NK-92 (cell line): ENCODE data around the gene STK4.

Experiments used
- DNase-seq: peaks from one replicate; lab custom pipeline; 2025; ENCODE audit not compliant: unreplicated experiment; lab: John Stamatoyannopoulos, UW

STK4 gene

DNA sequence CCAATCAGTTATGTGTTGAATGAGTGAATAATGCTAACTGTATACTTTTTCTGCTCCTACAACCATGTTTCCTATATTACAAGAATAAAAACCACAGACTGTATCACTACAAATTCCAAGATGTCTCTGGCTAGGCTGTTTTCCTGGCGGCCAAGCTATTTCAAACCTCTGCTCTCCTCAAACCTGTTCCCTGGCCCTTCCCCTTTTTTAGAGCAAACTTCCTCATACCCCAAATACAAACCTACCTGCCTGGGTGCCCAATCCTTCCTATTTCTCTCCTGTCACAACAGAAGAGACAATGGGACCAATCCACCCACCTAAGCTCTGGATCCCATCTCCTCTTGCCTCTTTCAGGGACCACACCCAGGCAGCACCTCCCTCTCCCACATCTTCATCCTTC is 13.6 kb upstream of the STK4 start:
- no peak for DNase-seq

DNA sequence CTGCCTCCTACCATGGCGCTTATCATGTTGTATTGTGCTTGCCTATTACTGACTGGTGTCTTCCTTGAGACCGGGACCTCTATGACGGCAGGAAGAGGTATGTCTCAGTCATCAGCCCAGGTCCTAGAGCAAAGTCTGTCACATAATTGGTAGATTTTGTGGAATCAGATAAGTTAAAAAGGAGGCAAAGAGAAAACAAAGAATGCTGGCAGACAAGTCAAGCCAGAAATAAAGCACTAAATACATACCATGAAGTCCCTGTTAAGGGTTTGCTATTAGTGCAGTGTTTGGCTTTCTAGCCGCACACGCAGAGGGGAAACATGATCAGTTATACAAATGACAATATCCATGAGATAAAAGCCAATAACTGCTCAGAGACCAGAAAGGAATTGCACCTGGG is 12.1 kb upstream of the STK4 start:
- no peak for DNase-seq

DNA sequence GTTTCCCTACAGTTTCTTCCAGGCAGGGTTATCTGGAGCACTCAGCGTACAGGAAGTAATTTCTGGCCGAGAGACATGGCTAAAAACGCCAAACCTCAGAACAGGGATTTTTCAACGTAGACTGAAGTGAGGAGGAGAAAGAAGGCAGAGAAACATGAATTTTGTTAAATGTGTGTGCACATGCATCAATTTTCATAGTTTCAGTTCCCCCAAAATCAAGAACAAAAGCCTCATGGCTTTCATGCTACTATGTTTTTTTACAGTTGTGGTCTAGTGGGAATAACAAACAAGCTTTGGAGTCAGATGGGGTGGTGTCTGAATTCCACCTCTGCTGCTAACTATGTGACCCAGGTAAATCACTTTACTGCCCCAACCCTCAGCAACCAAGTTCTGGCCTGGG is 11.0 kb upstream of the STK4 start:
- DNase-seq, result no peak

DNA sequence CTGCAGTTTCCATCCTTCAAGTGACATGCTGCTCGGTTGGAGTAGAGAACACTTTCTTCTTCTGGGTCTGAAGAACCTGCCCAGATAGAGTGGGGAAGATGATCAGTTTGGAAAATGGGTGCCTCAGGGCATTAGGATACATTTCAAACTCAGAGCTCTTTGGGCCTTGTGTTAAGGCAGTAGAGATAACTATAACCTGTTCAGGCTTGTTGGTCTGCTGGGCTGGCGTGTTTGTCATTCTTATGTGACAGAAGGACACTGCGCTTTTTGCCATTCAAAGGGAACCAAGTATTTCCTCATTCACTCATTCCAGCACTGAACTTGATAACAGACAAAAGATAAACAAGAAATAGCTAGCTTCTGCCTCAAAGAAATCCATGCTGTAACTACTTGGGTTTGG is 9.9 kb upstream of the STK4 start:
- DNase-seq, result no peak

DNA sequence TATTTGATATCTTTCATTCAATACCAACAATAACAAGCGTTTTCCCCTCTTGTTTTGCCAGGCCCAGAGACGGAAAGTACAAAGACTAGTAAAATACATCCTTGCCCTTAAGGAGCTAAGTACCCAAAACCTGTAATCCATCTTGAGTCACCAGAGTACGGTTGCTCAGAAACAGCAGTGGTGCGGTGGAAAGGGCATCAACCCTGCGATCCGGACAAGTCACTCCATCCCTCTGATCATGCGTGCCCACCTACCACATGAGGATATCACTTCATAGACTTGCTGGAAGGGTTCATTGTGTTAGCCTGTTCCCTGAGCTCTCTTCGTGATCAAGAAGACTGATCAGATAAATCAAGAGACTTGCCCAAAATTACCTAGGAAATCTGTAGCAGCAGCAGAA is 8.0 kb upstream of the STK4 start:
- no peak for DNase-seq

DNA sequence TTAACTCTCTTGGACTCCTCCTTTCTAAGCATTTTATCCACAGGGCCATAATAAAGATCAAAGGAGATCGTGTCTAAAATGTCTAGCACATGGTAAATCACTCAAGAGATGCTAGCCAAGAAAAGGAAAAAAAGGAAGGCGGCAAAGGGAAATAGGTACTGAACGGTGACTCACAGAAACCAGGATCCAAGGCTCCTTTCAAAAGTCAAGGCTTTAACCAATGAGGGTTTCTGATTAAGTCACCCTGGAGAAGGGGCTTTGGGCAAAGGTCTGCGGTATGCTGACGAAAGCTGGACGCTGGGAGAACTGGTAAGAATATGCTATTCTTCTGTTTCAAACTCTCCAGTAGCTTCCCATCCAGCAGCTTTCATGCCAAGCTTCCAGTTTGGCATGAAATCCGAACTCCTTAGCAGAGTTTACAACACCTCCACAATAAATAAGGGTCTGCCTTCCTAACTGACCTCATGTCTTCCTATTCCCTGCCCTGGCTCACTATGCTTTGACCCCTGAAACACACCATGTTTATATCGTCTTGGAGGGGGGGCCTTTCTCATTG is 7.2 kb upstream of the STK4 start:
- no peak for DNase-seq

DNA sequence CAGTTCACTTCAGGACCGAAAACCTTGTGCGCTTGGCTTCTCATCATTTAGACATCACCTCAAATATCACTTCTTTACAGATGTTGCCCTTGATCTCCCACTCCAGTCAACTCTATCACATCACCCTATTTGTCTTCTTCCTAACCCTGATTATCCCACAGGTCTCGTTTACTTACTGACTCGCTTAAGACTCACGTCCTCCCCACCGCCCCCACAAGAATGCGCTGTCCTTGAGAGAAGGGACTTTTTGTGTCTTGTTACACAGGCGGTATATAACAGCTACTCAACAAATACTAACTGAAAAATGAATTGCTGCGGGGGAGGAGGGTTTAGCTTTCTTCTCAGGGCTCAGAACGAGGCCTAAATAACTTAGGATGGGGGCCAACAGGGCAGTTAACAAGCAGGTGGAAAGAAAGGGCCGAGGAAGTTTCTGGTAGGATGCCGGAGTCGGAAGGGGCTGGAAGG is 6.6 kb upstream of the STK4 start:
- DNase-seq, result no peak

DNA sequence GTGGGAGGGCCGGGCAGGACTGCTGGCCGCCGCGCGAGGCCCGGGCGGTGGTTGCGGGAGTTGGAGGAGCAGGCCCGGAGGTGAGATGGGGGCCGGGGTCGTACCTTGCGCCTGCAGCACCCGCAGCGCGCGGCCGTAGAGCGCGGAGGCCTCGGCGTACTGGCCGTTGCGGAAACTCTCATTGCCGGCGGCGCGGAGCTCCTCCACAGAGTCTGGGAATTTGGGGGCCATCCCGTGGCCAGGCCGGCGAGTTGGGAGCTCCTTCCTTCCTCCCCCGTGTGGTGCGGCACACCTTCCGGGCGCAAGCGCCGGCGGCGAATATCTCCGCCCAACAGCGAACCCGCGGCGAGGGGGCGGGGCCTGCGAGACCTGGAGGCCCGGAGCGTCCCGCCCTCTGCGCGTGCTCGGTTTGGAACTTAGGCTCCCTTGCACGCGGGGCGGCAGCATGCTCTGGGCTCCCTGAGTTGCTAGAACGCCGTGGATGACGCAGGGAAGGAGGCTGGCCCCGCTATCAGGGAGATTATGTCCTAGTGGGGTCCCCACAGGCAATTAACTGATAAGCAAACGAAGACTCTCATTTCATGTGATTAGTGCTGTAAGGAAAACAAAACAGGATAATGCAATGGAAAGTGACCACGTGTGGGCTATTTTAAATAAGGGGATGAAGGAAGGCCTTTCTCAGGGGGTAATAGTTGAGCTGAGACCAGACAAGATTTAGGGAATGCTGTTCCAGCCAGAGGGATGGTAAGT is 6.0 kb upstream of the STK4 start, which contains the start of gene TOMM34:
Gene TOMM34, minus strand, starts transcription at position 295 of the 750 bp plus-strand sequence. Its CDS starts 64 bp downstream, at position 231.
- DNase-seq, result peak; percentile 37

DNA sequence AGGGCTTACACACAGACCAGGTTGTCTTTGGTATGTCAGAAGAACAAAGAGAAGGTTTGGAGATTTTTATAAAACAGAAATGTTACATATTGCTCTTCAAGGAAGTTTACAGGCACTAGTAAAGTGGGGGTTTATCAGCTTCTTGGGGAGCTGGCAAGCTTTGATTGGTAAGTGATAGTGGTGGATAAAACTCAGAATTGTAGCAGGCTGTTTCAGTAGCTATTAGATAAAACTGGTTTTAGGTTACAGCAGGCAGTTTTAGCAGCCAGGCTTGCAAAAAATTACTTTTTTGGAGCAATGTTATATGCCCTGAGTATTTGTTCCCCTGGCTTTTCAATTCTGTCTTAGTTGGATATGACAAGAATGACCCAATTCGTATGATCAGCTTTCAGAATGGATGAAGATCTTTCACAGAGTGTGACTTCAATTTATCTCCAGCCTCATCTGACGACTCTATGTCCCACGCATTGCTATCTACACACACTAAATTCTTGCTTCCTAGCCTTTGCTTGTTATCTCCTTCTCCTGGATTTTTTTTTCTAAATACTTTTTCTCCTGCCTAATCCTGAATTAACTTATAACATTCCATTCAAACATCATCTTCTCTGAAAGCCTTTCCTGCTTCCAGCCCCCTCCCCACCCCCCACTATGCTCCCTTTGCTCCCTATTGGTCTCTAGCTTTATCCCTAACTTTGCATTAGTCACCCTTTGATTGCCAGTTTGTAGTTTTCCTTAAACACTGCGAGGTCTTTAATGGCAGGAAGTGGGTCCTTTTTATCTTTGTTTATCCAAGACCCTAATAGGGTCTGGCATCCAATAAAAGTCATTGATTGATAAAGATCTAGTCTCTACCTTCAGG is 5.1 kb upstream of the STK4 start:
- no peak for DNase-seq

DNA sequence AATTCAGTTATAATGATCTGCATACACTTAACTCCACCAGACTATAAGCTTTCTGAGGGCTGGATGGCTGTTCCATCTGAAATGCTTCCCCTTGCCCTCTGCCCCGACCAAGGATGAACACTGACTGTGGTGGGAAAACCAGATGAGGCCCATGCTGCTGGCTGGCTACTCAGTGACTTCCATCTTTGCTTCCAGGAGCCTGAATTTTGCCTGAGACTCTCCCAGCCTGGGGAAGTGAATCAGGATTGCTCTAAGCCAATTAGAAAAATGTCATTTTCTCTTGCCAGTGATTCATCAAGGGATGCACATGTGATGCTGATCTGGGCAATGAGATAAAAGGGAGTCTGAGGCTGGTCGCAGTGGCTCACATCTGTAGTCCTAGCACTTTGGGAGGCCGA is 4.4 kb upstream of the STK4 start:
- no peak for DNase-seq

DNA sequence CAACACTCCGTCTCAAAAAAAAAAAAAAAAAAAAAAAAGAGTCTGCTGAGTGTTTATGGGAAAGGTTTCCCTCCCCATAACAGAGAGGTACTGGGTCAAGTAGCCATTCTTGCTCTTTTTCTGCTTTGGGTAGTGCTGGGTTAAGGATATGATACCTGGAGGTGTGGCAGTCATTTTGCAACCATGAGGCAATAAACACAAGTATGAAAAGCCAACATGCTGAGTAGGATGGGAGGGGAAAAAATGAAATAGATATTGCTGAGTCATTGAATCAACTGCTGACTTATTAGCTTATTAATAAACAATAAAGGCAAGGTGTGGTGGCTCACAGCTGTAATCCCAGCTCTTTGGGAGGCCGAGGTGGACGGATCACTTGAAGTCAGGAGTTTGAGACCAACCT is 3.8 kb upstream of the STK4 start:
- DNase-seq, result no peak

DNA sequence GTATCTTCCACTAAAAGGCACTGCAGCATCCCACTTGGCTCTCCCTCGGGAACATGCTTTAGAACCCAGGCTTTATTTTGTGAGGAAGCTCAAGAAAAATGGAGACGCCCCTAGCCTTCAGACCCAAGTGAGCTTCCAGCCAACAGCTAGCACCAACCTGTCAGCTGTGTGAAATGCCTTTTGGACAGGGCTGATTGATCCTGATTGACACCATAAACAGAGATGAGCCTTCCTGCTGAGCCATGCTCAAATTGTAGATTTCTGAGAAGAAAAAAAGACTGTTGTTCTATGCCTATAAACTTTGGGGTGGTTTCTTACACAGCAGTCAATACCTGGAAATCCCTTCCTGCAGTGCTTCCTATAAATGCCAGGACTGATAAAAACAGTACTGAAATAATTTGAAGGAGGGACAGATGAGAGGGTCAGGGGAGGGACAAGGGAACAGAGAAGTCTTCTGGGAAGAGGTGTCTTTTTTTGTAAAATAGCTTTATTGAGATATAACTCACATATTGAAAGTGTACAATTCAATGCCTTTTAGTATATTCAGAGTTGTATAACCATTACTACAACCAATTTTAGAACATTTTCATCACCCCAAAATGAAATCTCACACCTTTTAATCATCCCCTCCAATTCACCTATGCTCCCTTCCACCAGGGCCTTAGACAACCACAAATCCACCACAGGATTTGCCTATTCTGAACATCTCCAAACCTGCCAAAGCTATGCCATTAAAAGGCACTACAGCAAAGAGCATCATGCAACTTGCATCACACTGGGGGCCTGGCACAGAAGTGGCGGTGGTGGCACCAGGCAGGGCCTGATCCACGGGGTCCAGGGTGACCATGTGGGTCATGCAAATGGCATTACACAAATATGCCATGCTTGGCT is 2.7 kb upstream of the STK4 start:
- no peak for DNase-seq

DNA sequence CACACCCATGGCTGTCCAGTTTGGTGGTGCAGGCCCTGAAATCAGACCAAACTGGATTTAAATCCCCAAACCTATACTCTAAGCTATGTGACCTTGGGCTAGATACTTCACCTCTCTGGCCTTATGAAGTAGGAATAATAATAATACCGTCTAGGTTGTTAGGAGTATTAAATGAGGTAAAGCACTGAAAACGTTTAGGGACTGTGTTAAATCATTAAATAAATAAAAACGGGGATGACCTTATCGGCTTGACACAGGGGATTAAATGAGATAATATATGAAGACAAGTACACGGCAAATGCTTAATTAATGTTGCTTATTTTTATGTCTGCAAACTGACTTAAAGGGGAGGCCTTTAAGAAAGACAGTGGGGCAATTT is 672 bp upstream of the STK4 start:
- DNase-seq, result no peak

DNA sequence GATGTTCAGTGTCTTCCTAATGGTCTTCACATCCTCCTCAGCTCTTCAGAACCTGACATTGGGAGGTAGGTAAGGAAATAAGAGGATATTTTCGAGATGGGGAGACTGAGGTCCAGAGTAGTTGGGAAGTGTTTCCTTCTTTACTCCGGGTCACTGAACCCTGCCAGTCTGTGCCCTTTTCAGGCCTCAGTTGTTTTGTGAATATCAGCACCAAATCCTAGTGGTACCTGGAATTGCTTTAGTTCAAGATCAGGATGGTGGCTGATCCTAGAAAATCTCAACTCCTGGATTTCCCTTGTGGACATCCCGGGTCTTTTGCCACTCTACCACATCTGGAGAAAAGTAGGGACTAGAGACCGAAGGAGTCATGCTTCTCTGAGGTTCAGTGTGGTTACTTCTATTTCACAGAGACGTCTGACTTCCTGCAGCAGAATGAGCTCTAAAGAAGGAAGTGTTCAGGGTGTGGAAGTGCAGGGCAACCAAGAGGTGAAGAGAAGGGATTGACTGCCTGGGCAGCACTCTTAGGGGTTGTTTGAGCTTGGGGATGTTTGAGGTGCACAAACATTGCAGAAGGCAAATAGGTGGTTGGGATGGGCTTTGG is 995 bp downstream of the STK4 start:
- DNase-seq, result no peak

DNA sequence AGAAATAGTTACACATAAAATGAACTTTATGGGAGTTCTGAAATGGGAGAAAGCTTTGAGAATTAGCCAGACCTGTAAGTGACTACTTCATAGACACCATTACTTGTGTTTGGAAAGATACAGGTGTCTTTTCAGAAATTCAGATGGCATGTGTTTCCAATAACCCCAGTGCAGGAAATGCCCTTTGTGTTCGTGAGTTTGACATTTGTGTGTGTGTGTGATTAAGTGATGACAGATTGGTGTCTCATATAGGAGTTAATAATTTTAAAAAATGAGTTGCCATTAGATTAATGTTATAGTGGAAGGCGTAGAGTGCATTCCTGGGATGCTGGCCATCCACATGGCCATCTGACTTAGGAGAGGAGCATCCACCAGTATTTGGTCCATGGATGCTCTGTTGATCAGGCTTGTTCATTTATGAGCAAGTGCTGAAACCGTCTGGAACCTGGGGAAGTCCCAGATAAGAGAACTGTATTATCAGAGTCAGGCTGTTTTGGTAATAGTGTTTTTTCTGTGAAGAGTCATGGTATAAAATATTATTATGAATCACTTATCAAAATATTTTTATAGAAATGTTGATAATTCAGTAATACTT is 3.1 kb downstream of the STK4 start:
- DNase-seq, result no peak

DNA sequence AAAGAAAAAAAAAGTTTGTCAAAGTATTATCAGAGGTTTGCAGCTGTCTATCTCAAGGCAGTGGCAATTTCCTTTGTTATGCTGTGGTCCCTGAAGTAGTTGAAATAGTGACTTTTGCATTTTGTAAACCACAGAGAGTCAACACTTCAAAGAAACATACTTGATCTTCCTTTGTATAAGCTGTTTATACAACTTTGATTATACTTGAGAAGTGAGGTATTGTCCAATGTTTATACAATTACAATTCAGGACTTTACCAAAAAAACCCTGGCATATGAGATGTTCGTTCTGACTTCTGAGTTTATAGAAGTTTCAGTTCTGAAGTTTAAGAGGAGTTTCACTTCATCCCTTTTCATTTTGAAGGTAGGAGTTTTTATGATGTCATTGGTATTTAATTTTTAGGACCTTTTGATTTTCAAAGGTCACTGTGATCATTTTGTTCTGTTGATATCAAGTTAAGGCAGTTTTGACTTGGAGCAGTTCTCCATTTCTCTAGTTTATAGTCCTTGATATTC is 4.0 kb downstream of the STK4 start:
- no peak for DNase-seq

DNA sequence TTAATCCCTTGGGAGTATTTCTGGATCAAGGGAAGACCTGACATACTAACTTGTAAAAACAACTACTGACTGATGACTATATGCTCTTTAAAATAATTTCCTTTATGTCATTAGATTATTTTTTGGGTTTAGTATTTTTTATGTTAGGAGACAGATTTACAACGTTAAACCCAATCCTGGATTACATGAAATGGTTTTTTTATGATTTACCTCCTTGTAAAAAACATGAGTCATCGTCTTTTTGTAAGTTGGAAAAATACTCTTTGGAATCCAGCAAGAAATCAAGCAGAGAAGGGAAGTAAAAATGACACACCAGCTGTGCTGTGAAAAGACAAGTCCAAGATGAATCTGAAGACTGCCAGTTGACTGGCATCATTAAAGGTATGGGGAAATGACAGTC is 6.7 kb downstream of the STK4 start:
- no peak for DNase-seq

DNA sequence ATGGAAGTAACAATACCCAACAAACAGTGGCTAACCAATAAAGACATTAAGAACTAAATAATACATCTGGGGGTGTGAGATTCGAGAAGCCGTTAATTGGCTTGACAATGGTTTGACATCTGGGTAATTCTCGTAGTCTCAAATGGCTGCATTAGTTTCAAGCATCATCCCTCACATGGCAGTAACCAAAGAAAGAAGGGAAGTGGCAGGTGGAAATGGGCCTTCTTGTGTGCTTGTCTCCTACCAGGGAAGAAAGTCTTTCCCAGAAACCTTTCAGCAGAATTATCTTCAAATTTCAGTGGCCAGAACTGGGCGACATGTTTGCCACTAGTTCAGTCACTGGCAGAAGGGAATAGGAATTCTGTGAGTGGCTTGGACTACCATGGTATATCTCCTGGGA is 10.4 kb downstream of the STK4 start:
- no peak for DNase-seq

DNA sequence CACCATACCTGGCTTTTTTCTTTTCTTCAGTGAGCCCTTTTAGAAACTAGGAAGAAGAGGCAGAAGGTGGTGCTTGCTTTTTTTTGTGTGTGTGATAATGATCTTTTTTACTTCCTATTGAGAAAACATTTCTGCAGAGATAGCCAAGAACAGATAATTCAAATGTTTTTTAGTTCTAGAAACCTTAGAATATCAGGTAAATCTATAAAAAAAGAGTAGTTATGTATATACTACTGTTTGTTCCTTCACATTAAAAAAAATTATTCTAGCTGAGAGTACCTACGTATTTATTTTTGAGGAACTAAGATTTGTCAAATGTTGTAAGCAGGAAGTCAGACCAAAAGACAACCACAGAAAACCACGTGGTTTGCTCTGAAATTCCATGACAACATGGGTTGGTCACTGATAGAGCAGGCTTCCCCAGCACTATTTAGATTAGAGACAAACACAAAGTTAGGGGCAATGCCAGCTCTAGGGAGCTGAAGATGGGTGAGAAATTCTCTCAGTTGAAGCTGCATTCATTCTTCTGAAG is 12.8 kb downstream of the STK4 start:
- no peak for DNase-seq
